GM19099 (cell line): Measurements from ENCODE around the gene TMEM14A.

Experiments
- POLR2A ChIP-seq: IDR thresholded peaks from 3 replicates; pipeline ENCODE4 v1.6.1; 2011; ENCODE audit warnings: low read depth; ENCODE audit not compliant: insufficient read length; ENCODE audit errors: extremely low read depth

Gene TMEM14A

GRCh38 chr6:52670502-52671409, at the start of gene TMEM14A:
TSS of gene TMEM14A (plus strand) at chr6:52671113. CDS start at chr6:52677103, 5,990 bp downstream.
- peak; percentile 84 for TF ChIP-seq POLR2A

GRCh38 chr6:52621631-52622030, 49.3 kb upstream of the TMEM14A start:
- no peak for TF ChIP-seq POLR2A

- no peak for TF ChIP-seq POLR2A
Measured at GRCh38 chr6:52622810-52623209, 48.1 kb upstream of the TMEM14A start.

- TF ChIP-seq POLR2A = no peak
Measured at GRCh38 chr6:52632011-52632410, 38.9 kb upstream of the TMEM14A start.

GRCh38 chr6:52634211-52634610, 36.7 kb upstream of the TMEM14A start:
- TF ChIP-seq POLR2A = no peak

- no peak for TF ChIP-seq POLR2A
Measured at GRCh38 chr6:52635049-52635577, 35.8 kb upstream of the TMEM14A start.

GRCh38 chr6:52636830-52637229, 34.1 kb upstream of the TMEM14A start:
- no peak for TF ChIP-seq POLR2A

- TF ChIP-seq POLR2A = no peak
Measured at GRCh38 chr6:52639493-52639892, 31.4 kb upstream of the TMEM14A start.

- no peak for TF ChIP-seq POLR2A
Measured at GRCh38 chr6:52640170-52640569, 30.7 kb upstream of the TMEM14A start.

GRCh38 chr6:52640916-52641315, 30.0 kb upstream of the TMEM14A start:
- no peak for TF ChIP-seq POLR2A

GRCh38 chr6:52641388-52641787, 29.5 kb upstream of the TMEM14A start:
- TF ChIP-seq POLR2A = no peak

- TF ChIP-seq POLR2A = no peak
Measured at GRCh38 chr6:52641826-52642225, 29.1 kb upstream of the TMEM14A start.

- TF ChIP-seq POLR2A = no peak
Measured at GRCh38 chr6:52642368-52642767, 28.5 kb upstream of the TMEM14A start.

GRCh38 chr6:52643158-52643557, 27.8 kb upstream of the TMEM14A start:
- no peak for TF ChIP-seq POLR2A

GRCh38 chr6:52644253-52644652, 26.7 kb upstream of the TMEM14A start:
- TF ChIP-seq POLR2A = no peak

- no peak for TF ChIP-seq POLR2A
Measured at GRCh38 chr6:52645976-52646375, 24.9 kb upstream of the TMEM14A start.
